KMS-11 (cell line): Measurements from ENCODE around the gene RECQL5.

Experiments
- H2AFZ ChIP-seq: fragments of 200-600 bp; sonication (generic); 2 replicates; pipeline ENCODE4 v1.6.1; 2016; ENCODE audit warnings: antibody characterized with exemption, mixed run types, low read depth
- H3K27ac ChIP-seq: fragments of 200-600 bp; sonication (generic); 2 replicates; pipeline ENCODE4 v1.6.1; 2016; ENCODE audit warnings: mild to moderate bottlenecking, mixed run types
- H3K27me3 ChIP-seq: fragments of 200-600 bp; sonication (generic); 2 replicates; pipeline ENCODE4 v1.6.1; 2017; ENCODE audit warnings: mild to moderate bottlenecking, low read depth, mixed run types, moderate library complexity; ENCODE audit not compliant: insufficient read depth
- H3K36me3 ChIP-seq: fragments of 200-600 bp; sonication (generic); 2 replicates; pipeline ENCODE4 v1.6.1; 2017; ENCODE audit warnings: mild to moderate bottlenecking, mixed run types; ENCODE audit not compliant: insufficient read depth
- H3K4me1 ChIP-seq: fragments of 200-600 bp; sonication (generic); 2 replicates; pipeline ENCODE4 v1.6.1; 2016; ENCODE audit warnings: mild to moderate bottlenecking, low read depth, mixed run types; ENCODE audit not compliant: poor library complexity, severe bottlenecking
- H3K4me2 ChIP-seq: fragments of 200-600 bp; sonication (generic); 2 replicates; pipeline ENCODE4 v1.7.0; 2016; ENCODE audit warnings: mild to moderate bottlenecking, mixed run types
- H3K4me3 ChIP-seq: fragments of 200-600 bp; sonication (generic); IDR thresholded peaks from 2 replicates; pipeline ENCODE4 v1.6.1; 2017; ENCODE audit warnings: low read depth, low read length, mixed read lengths; ENCODE audit not compliant: insufficient read depth
- H3K79me2 ChIP-seq: fragments of 200-600 bp; sonication (generic); 2 replicates; pipeline ENCODE4 v1.6.1; 2016; ENCODE audit warnings: low read depth, mixed run types; ENCODE audit not compliant: insufficient read depth
- H3K9ac ChIP-seq: fragments of 200-600 bp; sonication (generic); 2 replicates; pipeline ENCODE4 v1.6.1; 2016; ENCODE audit warnings: mild to moderate bottlenecking, mixed run types
- H4K20me1 ChIP-seq: fragments of 200-600 bp; sonication (generic); 2 replicates; pipeline ENCODE4 v1.6.1; 2016; ENCODE audit warnings: mild to moderate bottlenecking, mixed run types; ENCODE audit not compliant: insufficient read depth
- TF ChIP-seq, protein P1 (sequence below): fragments of 200-600 bp; sonication (generic); conservative IDR thresholded peaks from 2 replicates; pipeline ENCODE4 v1.6.1; 2017; ENCODE audit warnings: low read depth, mild to moderate bottlenecking, antibody characterized with exemption, low read length, moderate library complexity, mixed read lengths

Gene RECQL5

DNA sequence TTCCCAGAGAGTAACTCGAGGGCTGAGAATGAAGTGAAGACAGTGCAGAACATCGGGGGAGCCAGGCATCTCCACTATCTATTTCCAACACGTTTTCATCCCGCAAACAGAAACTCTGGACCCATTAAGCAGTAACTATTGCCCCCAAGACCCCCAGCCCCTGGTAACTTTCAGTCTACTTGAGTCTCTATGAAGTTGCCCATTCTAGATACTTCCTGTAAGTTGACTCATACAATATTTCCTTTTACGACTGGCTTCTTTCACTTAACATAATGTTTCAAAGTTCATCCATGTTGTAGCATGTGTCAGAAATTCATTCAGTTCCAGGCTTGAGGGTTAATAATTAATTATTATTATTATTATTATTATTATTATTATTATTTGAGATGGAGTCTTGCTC, 59.9 kb downstream of the RECQL5 start:
- no peaks in the 10 kb centered on the region for H3K4me1 ChIP-seq
- peaks cover 57% of the 10 kb centered on the region for H3K27me3 ChIP-seq
- H3K27ac ChIP-seq, result no peak overlapping the region
- TF ChIP-seq, protein P1, sequence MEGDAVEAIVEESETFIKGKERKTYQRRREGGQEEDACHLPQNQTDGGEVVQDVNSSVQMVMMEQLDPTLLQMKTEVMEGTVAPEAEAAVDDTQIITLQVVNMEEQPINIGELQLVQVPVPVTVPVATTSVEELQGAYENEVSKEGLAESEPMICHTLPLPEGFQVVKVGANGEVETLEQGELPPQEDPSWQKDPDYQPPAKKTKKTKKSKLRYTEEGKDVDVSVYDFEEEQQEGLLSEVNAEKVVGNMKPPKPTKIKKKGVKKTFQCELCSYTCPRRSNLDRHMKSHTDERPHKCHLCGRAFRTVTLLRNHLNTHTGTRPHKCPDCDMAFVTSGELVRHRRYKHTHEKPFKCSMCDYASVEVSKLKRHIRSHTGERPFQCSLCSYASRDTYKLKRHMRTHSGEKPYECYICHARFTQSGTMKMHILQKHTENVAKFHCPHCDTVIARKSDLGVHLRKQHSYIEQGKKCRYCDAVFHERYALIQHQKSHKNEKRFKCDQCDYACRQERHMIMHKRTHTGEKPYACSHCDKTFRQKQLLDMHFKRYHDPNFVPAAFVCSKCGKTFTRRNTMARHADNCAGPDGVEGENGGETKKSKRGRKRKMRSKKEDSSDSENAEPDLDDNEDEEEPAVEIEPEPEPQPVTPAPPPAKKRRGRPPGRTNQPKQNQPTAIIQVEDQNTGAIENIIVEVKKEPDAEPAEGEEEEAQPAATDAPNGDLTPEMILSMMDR, result no peak
- no peak overlapping the region for H3K9ac ChIP-seq
- H4K20me1 ChIP-seq, result no peaks in the 10 kb centered on the region
- H3K4me2 ChIP-seq, result no peak overlapping the region
- H3K79me2 ChIP-seq, result no peaks in the 10 kb centered on the region
- H2AFZ ChIP-seq, result no peak overlapping the region
- no peaks in the 10 kb centered on the region for H3K36me3 ChIP-seq
- H3K4me3 ChIP-seq, result no peak overlapping the region

DNA sequence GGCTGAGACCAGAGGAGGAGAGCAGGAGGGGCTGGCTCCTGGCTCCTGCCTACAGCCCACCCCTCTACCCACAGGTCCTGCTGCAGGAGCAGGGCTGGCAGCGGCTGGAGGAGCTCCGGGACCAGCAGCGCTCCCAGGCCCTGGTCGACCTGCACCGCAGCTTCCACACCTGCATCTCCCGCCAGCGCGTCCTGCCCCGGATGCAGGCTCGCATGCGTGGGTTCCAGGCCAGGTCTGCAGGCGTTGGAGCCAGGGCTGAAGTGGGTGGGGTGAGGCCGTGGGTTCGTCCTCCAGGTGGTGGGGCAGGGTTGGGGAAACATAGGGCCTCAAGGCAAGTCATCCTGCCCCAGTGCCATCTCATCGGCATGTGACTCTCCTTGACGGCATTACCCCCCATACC, 61.2 kb downstream of the RECQL5 start:
- Histone ChIP-seq H3K27me3 (peaks cover 44% of the 10 kb centered on the region), H3K4me2 (no peak overlapping the region), H3K27ac (no peak overlapping the region), H2AFZ (no peak overlapping the region), H3K79me2 (no peaks in the 10 kb centered on the region), H3K4me1 (no peaks in the 10 kb centered on the region), H3K4me3 (no peak overlapping the region), H4K20me1 (no peaks in the 10 kb centered on the region), H3K36me3 (no peaks in the 10 kb centered on the region), H3K9ac (no peak overlapping the region)
- TF ChIP-seq, protein P1, result no peak

DNA sequence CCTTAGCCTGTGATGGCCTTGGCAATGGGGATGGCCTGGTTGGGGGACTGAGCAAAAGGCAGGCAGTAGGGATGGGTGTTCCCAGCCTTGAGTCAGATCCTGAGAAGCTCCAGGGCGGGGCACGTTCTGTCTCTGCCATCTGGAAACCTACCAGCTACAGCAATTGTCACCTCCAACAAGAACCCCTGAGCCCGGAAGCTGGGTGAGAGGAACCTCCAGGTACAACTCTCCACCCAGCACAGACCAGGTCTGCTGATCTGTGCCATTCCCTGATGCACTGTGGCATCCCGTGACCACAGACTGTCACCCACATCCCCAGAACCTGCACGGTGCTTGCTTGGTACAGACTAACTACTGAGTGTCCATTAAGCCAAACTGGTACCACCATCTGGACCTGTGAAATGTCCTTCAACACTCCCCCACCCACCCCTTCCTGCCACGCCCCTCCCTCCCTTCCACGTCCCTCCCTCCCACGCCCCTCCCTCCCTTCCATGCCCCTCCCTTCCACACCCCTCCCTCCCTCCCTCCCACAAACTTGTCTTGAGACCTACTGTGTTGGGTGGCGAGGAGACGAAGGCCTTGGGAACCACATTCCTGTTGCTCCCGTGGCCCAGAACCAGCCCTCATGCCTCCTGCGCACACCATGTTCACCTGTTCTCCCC, 62.8 kb downstream of the RECQL5 start:
- H3K79me2 ChIP-seq, result no peaks in the 10 kb centered on the region
- peaks cover 33% of the 10 kb centered on the region; the same call in 1 of the 2 replicates for H3K27me3 ChIP-seq
- H3K9ac ChIP-seq, result no peak overlapping the region
- no peak overlapping the region for H2AFZ ChIP-seq
- H4K20me1 ChIP-seq, result no peaks in the 10 kb centered on the region
- H3K4me2 ChIP-seq, result no peak overlapping the region
- no peak overlapping the region for H3K27ac ChIP-seq
- TF ChIP-seq, protein P1, result no peak
- no peaks in the 10 kb centered on the region for H3K36me3 ChIP-seq
- no peak overlapping the region for H3K4me3 ChIP-seq
- H3K4me1 ChIP-seq, result no peaks in the 10 kb centered on the region

DNA sequence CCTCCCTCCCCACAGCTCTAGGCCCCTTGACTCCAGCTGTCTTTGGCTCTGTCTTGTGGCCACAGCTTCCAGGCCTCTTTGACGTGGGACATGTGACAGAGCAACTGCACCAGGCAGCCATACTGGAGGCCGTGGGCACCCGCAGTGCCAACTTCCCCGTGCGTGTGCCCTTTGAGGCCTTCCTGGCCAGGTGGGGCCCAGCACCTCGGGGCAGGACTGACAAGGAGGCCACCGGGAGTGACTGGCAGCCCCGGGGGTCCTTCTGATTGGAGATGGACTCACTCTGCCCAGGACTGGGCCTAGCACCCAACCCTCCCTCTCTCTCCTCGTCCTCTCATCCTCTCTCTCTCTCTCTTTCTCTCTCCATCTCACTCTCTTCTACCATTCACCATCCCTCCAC, 63.8 kb downstream of the RECQL5 start:
- no peak overlapping the region for H3K4me2 ChIP-seq
- no peak overlapping the region for H2AFZ ChIP-seq
- no peak overlapping the region for H3K27ac ChIP-seq
- no peak overlapping the region for H3K9ac ChIP-seq
- peaks cover 28% of the 10 kb centered on the region; the same call in 1 of the 2 replicates for H3K27me3 ChIP-seq
- no peaks in the 10 kb centered on the region for H3K36me3 ChIP-seq
- no peaks in the 10 kb centered on the region for H3K79me2 ChIP-seq
- no peak overlapping the region for H3K4me3 ChIP-seq
- TF ChIP-seq, protein P1, result no peak
- H3K4me1 ChIP-seq, result no peaks in the 10 kb centered on the region
- no peaks in the 10 kb centered on the region for H4K20me1 ChIP-seq
